Neural cell (in vitro differentiated cells): ENCODE data around the gene USP32. TPM values are rescaled to one million over a fixed set of nuclear protein-coding genes. Genes with fewer than 3 reads are reported as not detected.

ENCODE experiments used
- H2AFZ ChIP-seq: fragments of 200-600, 300-800 bp; sonication (generic), shearing (Covaris generic); 2 replicates; pipeline ENCODE4 v1.6.0; 2014; ENCODE audit warnings: low read depth, mild to moderate bottlenecking, antibody characterized with exemption, low read length, moderate library complexity
- H3F3A ChIP-seq: fragments of 200-600 bp; shearing (Covaris generic); 2 replicates; pipeline ENCODE4 v1.6.1; 2016; ENCODE audit warnings: mild to moderate bottlenecking, moderate library complexity, mixed read lengths, antibody characterized with exemption, low read length; ENCODE audit not compliant: insufficient read depth, poor library complexity, severe bottlenecking
- H3K27ac ChIP-seq: fragments of 200-600, 300-800 bp; sonication (generic), shearing (Covaris generic); 2 replicates; pipeline ENCODE4 v1.5.1; 2014; ENCODE audit warnings: mild to moderate bottlenecking, low read length, moderate library complexity
- H3K27me3 ChIP-seq: fragments of 300-800, 200-600 bp; sonication (generic), shearing (Covaris generic); 2 replicates; pipeline ENCODE4 v1.6.0; 2014; ENCODE audit warnings: mild to moderate bottlenecking, low read depth, low read length, moderate library complexity; ENCODE audit not compliant: insufficient read depth
- H3K36me3 ChIP-seq: fragments of 300-800, 200-600 bp; sonication (generic), shearing (Covaris generic); 2 replicates; pipeline ENCODE4 v1.5.1; 2014; ENCODE audit warnings: mild to moderate bottlenecking, antibody characterized with exemption, low read length, moderate library complexity; ENCODE audit not compliant: insufficient read depth
- H3K4me2 ChIP-seq: fragments of 300-800, 200-600 bp; sonication (generic), shearing (Covaris generic); 2 replicates; pipeline ENCODE4 v1.6.0; 2014; ENCODE audit warnings: mild to moderate bottlenecking, low read length
- H3K4me3 ChIP-seq: fragments of 300-800, 200-600 bp; sonication (generic), shearing (Covaris generic); 2 replicates; pipeline ENCODE4 v1.5.1; 2014; ENCODE audit warnings: mild to moderate bottlenecking, low read length, moderate library complexity
- H3K79me2 ChIP-seq: fragments of 200-600 bp; shearing (Covaris generic); replicated peaks from 2 replicates; pipeline ENCODE4 v1.6.0; 2014; ENCODE audit warnings: mild to moderate bottlenecking, low read length, moderate library complexity; ENCODE audit not compliant: insufficient read depth
- H3K9ac ChIP-seq: fragments of 300-800, 200-600 bp; sonication (generic), shearing (Covaris generic); 2 replicates; pipeline ENCODE4 v1.6.1; 2016; ENCODE audit warnings: mild to moderate bottlenecking, low read length, mixed read lengths
- H3K9me2 ChIP-seq: fragments of 200-600 bp; shearing (Covaris generic); 2 replicates; pipeline ENCODE4 v1.6.1; 2016; ENCODE audit warnings: mild to moderate bottlenecking, low read length, mixed read lengths; ENCODE audit not compliant: insufficient read depth
- H3K9me3 ChIP-seq: fragments of 200-600, 300-800 bp; sonication (generic), shearing (Covaris generic); 2 replicates; pipeline ENCODE4 v1.6.1; 2016; ENCODE audit warnings: mild to moderate bottlenecking, mixed run types, low read length, moderate library complexity, mixed read lengths
- H4K20me1 ChIP-seq: fragments of 200-600 bp; shearing (Covaris generic); 2 replicates; pipeline ENCODE4 v1.6.1; 2016; ENCODE audit warnings: mild to moderate bottlenecking, mixed run types; ENCODE audit not compliant: insufficient read depth
- CTCF ChIP-seq: fragments of 450-650 bp; IDR thresholded peaks from 2 replicates; pipeline ENCODE4 v1.5.1; 2014; ENCODE audit warnings: antibody characterized with exemption, mild to moderate bottlenecking, moderate library complexity; ENCODE audit not compliant: poor library complexity, severe bottlenecking
- EP300 ChIP-seq: fragments of 450-650 bp; conservative IDR thresholded peaks from 2 replicates; pipeline ENCODE4 v1.6.1; 2014; ENCODE audit warnings: antibody characterized with exemption, mild to moderate bottlenecking, moderate library complexity; ENCODE audit not compliant: poor library complexity, severe bottlenecking
- EZH2 ChIP-seq: fragments of 200-600, 300-800 bp; shearing (Covaris generic), sonication (generic); IDR thresholded peaks from 2 replicates; pipeline ENCODE4 v1.6.1; 2014; ENCODE audit warnings: antibody characterized with exemption, low read length, borderline replicate concordance, mild to moderate bottlenecking; ENCODE audit not compliant: insufficient read depth, poor library complexity, severe bottlenecking
- MXI1 ChIP-seq: fragments of 450-650 bp; conservative IDR thresholded peaks from 2 replicates; pipeline ENCODE4 v1.6.1; 2014; ENCODE audit warnings: antibody characterized with exemption, mild to moderate bottlenecking; ENCODE audit not compliant: poor library complexity, severe bottlenecking
- POLR2AphosphoS5 ChIP-seq: IDR thresholded peaks from 2 replicates; pipeline ENCODE4 v1.6.1; 2012
- RAD21 ChIP-seq: fragments of 450-650 bp; conservative IDR thresholded peaks from 2 replicates; pipeline ENCODE4 v1.6.1; 2014; ENCODE audit warnings: antibody characterized with exemption, mild to moderate bottlenecking, moderate library complexity
- REST ChIP-seq: IDR thresholded peaks from 2 replicates; pipeline ENCODE4 v1.6.1; 2012; ENCODE audit warnings: borderline replicate concordance
- SMC3 ChIP-seq: fragments of 450-650 bp; conservative IDR thresholded peaks from 2 replicates; pipeline ENCODE4 v1.6.1; 2014; ENCODE audit warnings: antibody characterized with exemption, mild to moderate bottlenecking, moderate library complexity; ENCODE audit not compliant: poor library complexity
- TAF1 ChIP-seq: IDR thresholded peaks from 2 replicates; pipeline ENCODE4 v1.6.1; 2012; ENCODE audit warnings: low read depth
- polyA plus RNA-seq: library from polyadenylated mRNA; depleted of rRNA; stranded (reverse); fragments of >200 nt; gene quantifications from 2 replicates; pipeline ENCODE4 v1.2.3, GENCODE V29; 2014

Gene USP32
- polyA plus RNA-seq, 1 donor from 2014 or later = 25.7 TPM

- no peaks in the 10 kb centered on the region for H3K9me2 ChIP-seq
- no peak overlapping the region for H3K9ac ChIP-seq
- H3K4me3 ChIP-seq = no peak overlapping the region
- H3K4me2 ChIP-seq = no peak overlapping the region
- H3F3A ChIP-seq = no peaks in the 10 kb centered on the region
- no peaks in the 10 kb centered on the region for H3K9me3 ChIP-seq
- H3K27ac ChIP-seq = no peak overlapping the region
- no peaks in the 10 kb centered on the region for H4K20me1 ChIP-seq
- H3K27me3 ChIP-seq = no peaks in the 10 kb centered on the region
- H3K79me2 ChIP-seq = no peaks in the 10 kb centered on the region
- H3K36me3 ChIP-seq = no peaks in the 10 kb centered on the region
- TF ChIP-seq TAF1 (no peak), POLR2AphosphoS5 (no peak), RAD21 (no peak), SMC3 (no peak), EZH2 (no peak), EP300 (no peak), CTCF (no peak), REST (no peak), MXI1 (no peak)
- H2AFZ ChIP-seq = no peak overlapping the region
Measured at GRCh38 chr17:60164164-60164563, 227.8 kb downstream of the USP32 start.

GRCh38 chr17:60163108-60163784, 228.7 kb downstream of the USP32 start:
- H3K27me3 ChIP-seq = no peaks in the 10 kb centered on the region
- H3K36me3 ChIP-seq = no peaks in the 10 kb centered on the region
- H3K9me3 ChIP-seq = no peaks in the 10 kb centered on the region
- TF ChIP-seq POLR2AphosphoS5 (no peak), EP300 (no peak), REST (no peak), CTCF (no peak), MXI1 (no peak), RAD21 (no peak), TAF1 (no peak), SMC3 (no peak), EZH2 (no peak)
- no peak overlapping the region for H2AFZ ChIP-seq
- H3K9ac ChIP-seq = no peak overlapping the region
- no peaks in the 10 kb centered on the region for H3F3A ChIP-seq
- no peak overlapping the region for H3K27ac ChIP-seq
- H3K9me2 ChIP-seq = no peaks in the 10 kb centered on the region
- H4K20me1 ChIP-seq = no peaks in the 10 kb centered on the region
- H3K79me2 ChIP-seq = no peaks in the 10 kb centered on the region
- H3K4me2 ChIP-seq = no peak overlapping the region
- no peak overlapping the region for H3K4me3 ChIP-seq
